ENCODE data around the gene SATB1.

Gene SATB1

DNA sequence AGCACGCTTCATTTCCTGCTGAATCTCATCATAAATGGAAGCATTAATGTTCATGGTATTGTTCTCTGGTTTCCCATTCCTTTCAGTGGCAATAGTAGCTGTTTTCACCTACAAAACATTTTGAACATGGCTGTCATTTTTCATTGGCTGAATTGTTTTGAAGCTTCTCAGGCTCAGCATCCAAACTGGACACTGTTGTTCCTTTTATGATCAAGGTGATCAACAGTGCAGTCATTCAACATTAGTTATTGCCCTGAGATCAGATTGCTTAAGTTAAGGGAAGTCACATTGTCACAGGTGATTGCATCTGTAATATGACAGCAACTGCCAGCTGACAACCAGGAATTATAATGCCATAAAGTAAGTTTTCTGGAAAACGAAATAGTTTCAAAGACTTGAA lies 46.9 kb downstream of the SATB1 start:
- no peak for DNase-seq (ENCODE audit: low read depth)
- H3K4me3 ChIP-seq (ENCODE audit: low read length): no peak overlapping the region
- no peak for TF ChIP-seq CTCF (conservative IDR thresholded peaks at IDR 0.05; ENCODE audit: low read depth, low read length)

- TF ChIP-seq CTCF (conservative IDR thresholded peaks at IDR 0.05; ENCODE audit: low read depth, low read length): no peak
- no peak overlapping the region for H3K4me3 ChIP-seq (ENCODE audit: low read length)
- DNase-seq (ENCODE audit: low read depth): peak; percentile 31
Observed at GRCh38 chr3:18376682-18377081, 48.5 kb downstream of the SATB1 start.

DNA sequence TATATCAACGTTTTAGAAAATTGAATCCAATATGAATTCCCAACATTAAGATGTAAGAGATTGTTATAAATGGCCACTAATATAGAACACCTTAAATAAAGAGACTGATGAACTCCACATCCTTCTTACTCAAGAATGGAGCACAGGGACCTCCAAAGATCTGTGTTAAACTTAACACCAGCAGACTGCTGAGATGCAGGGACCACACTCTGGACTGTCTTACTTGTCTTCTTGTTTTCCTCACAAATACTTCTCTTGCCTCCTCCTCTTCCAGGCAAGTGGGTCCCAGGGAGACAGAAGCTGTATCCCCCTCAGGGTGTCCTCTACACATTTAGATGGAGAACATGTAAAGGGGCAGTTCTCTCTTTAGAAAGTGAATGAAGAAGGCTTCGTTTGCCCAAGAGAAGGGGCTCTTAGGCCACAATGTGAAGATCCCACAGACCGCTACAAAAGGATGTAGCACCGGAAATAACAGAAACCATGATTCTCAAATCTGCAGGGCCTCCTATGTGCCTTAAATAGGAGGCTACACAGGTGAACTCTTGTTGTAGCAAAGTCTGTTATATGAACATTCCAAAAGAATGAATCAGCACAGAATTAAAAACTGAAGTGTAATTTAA lies 52.2 kb downstream of the SATB1 start:
- TF ChIP-seq CTCF (conservative IDR thresholded peaks at IDR 0.05; ENCODE audit: low read depth, low read length): no peak
- DNase-seq (ENCODE audit: low read depth): no peak
- H3K4me3 ChIP-seq (ENCODE audit: low read length): no peak overlapping the region

DNA sequence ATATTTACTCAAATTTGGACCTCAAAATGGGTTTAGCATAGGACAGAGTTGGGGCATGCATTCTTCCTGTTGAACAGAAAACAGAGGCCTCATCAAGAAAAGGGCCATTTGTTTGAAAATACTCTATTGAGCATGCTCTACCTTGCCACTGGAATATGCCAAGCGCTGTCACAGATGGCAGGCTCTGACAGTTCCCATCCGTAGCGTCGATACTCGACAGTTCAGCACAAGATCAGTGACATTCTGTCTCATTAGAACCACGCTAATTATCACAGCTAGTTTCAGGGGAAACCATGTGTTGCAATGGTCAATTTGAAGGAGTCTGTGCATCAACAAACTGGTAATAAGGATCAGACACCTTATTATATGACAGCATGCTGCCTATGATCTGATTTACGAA lies 54.5 kb downstream of the SATB1 start:
- H3K4me3 ChIP-seq (ENCODE audit: low read length): no peak overlapping the region
- DNase-seq (ENCODE audit: low read depth): no peak
- TF ChIP-seq CTCF (conservative IDR thresholded peaks at IDR 0.05; ENCODE audit: low read depth, low read length): no peak

- DNase-seq (ENCODE audit: low read depth): peak; percentile 47
- peak overlapping the region; percentile 22 for H3K4me3 ChIP-seq (ENCODE audit: low read length)
- TF ChIP-seq CTCF (conservative IDR thresholded peaks at IDR 0.05; ENCODE audit: low read depth, low read length): no peak
Observed at GRCh38 chr3:18369551-18370185, 55.5 kb downstream of the SATB1 start.

DNA sequence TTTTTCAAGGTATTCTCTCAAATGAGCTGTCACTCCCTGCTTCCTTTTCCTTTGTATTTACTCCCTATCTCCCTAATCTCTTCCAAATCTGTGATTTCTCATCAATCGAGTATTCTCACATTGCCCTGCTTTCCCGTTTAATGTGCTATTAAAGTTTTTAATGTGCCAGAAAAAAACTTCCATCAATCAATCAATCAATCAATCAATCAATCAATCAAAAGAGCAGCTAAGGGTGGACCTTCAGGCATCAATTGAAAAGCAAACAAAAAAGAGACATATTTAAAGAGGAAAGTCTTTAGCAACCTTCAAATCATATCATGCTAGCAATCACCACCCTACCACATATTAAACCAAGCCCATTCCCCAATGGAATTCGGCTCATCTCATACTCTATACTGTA lies 58.9 kb downstream of the SATB1 start:
- H3K4me3 ChIP-seq (ENCODE audit: low read length): no peak overlapping the region
- TF ChIP-seq CTCF (conservative IDR thresholded peaks at IDR 0.05; ENCODE audit: low read depth, low read length): no peak
- no peak for DNase-seq (ENCODE audit: low read depth)

DNA sequence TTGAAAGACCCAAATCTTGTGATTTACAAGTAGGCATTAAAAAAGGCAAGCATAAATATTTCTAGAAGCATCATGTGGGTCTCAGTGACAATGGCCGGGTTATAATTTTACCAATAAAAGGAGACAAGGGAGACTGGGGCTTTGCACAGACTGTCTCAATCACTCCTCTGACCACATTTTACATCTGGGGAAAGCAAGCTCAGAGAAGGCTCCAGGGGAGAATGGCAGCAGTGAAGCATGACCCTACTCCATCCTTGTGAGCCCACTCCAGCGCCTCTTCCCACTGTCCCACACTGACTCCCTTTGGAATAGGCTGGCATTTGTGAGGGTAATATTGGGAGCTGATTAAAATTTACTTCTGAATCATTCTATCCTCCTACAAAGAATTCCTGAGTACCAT lies 61.8 kb downstream of the SATB1 start:
- no peak for TF ChIP-seq CTCF (conservative IDR thresholded peaks at IDR 0.05; ENCODE audit: low read depth, low read length)
- no peak overlapping the region for H3K4me3 ChIP-seq (ENCODE audit: low read length)

More for the DNA sequence above, 61.8 kb downstream of the SATB1 start:
- no peak for DNase-seq (ENCODE audit: low read depth)
